H1 (cell line): ENCODE data around the gene OLFM3. TPM values are rescaled to one million over a fixed set of nuclear protein-coding genes. Genes with fewer than 3 reads are reported as not detected.

Experiments used
- CTCF ChIA-PET: fragments of 300-600 bp; sonication (Branson Sonifier 250); formaldehyde crosslinking; loops from one replicate; lab custom pipeline; 2021; ENCODE audit not compliant: partially characterized antibody; lab: Charles Lee
- POLR2A ChIA-PET: fragments of 300-600 bp; sonication (Branson Sonifier 250); formaldehyde crosslinking; loops from one replicate; lab custom pipeline; 2021; ENCODE audit warnings: inconsistent platforms; ENCODE audit not compliant: partially characterized antibody; lab: Charles Lee
- DNase-seq, 2 experiments: peaks; one replicate each; pipeline versions ENCODE4 v3.0.0 to v3.0.0-alpha.2; 2010 to 2022; ENCODE audit warnings: low spot score in 2 of 2, low read depth in 1 of 2, mixed read lengths in 1 of 2
- FAIRE-seq: peaks from 2 replicates; lab custom pipeline; 2011; peaks lifted over from hg19 to GRCh38; lab: Jason Lieb, UNC
- H2AFZ ChIP-seq: 2 replicates; pipeline ENCODE4 v1.8.1; 2012; ENCODE audit warnings: low read length, inconsistent platforms
- H2AK5ac ChIP-seq: 2 replicates; pipeline ENCODE4 v1.6.1; 2013; ENCODE audit warnings: low read depth, low read length
- H2BK120ac ChIP-seq: replicated peaks from 2 replicates; pipeline ENCODE3; 2013; ENCODE audit warnings: low read depth, low read length, inconsistent platforms
- H2BK12ac ChIP-seq: 2 replicates; pipeline ENCODE4 v1.6.1; 2013; ENCODE audit warnings: low read depth, low read length
- H2BK15ac ChIP-seq: 2 replicates; pipeline ENCODE4 v1.6.1; 2013; ENCODE audit warnings: low read length
- H2BK20ac ChIP-seq: 2 replicates; pipeline ENCODE4 v1.6.1; 2013; ENCODE audit warnings: low read length
- H2BK5ac ChIP-seq: 2 replicates; pipeline ENCODE4 v1.6.1; 2013; ENCODE audit warnings: low read depth, low read length
- H3K14ac ChIP-seq: 2 replicates; pipeline ENCODE4 v1.6.1; 2013; ENCODE audit warnings: inconsistent platforms; ENCODE audit not compliant: insufficient read length
- H3K18ac ChIP-seq: 2 replicates; pipeline ENCODE4 v1.6.1; 2013; ENCODE audit warnings: low read length; ENCODE audit errors: extremely low read depth
- H3K23ac ChIP-seq: 2 replicates; pipeline ENCODE4 v1.6.1; 2013; ENCODE audit warnings: inconsistent platforms; ENCODE audit not compliant: insufficient read length
- H3K23me2 ChIP-seq: 2 replicates; pipeline ENCODE4 v1.6.1; 2013; ENCODE audit warnings: low read depth, low read length
- H3K27ac ChIP-seq: 2 replicates; pipeline ENCODE4 v1.6.1; 2011; ENCODE audit warnings: low read depth, low read length, inconsistent platforms
- H3K27me3 ChIP-seq, 4 experiments: replicated peaks in 1 of 4; 1 replicate in 1 of 4; 2 replicates in 3 of 4; pipeline versions ENCODE4 v1.6.1 to v1.8.1; 2011 to 2013; ENCODE audit warnings: low read length in 3 of 4, mild to moderate bottlenecking in 3 of 4, inconsistent platforms in 2 of 4, mixed read lengths in 2 of 4, moderate library complexity in 1 of 4; ENCODE audit not compliant: control insufficient read depth in 3 of 4, insufficient read depth in 3 of 4; ENCODE audit errors: extremely low read depth in 1 of 4
- H3K36me3 ChIP-seq, 4 experiments: 2 replicates each; pipeline versions ENCODE4 v1.6.1 to v1.8.1; 2011 to 2013; ENCODE audit warnings: mild to moderate bottlenecking in 4 of 4, low read length in 3 of 4, moderate library complexity in 2 of 4, control low read depth in 1 of 4, inconsistent platforms in 1 of 4; ENCODE audit not compliant: insufficient read depth in 4 of 4, control insufficient read depth in 2 of 4
- H3K4ac ChIP-seq: replicated peaks from 2 replicates; pipeline ENCODE3; 2013; ENCODE audit warnings: low read length, low read depth, mixed read lengths, inconsistent platforms; ENCODE audit not compliant: insufficient read length
- H3K4me1 ChIP-seq, 4 experiments: replicated peaks in 1 of 4; 1 replicate in 1 of 4; 2 replicates in 3 of 4; pipeline versions ENCODE4 v1.6.1 to v1.8.1; 2011 to 2013; ENCODE audit warnings: low read length in 3 of 4, inconsistent platforms in 2 of 4, mixed read lengths in 1 of 4; ENCODE audit not compliant: insufficient read depth in 4 of 4, control insufficient read depth in 3 of 4
- H3K4me2 ChIP-seq, 2 experiments: 2 replicates each; pipeline versions ENCODE4 v1.6.1 to v1.8.1; 2011 to 2013; ENCODE audit warnings: low read depth in 2 of 2, low read length in 2 of 2, control low read depth in 1 of 2, inconsistent platforms in 1 of 2, mild to moderate bottlenecking in 1 of 2; ENCODE audit not compliant: insufficient read depth in 1 of 2
- H3K4me3 ChIP-seq, 4 experiments: fragments of 200-600, 300-600 bp in 1 of 4; sonication (generic), shearing (Covaris generic), sonication (Bioruptor Twin) in 1 of 4; 2 replicates each; pipeline versions ENCODE4 v1.5.1 to v1.8.1; 2011 to 2016; ENCODE audit warnings: low read length in 4 of 4, low read depth in 3 of 4, control low read depth in 2 of 4, inconsistent platforms in 2 of 4, mild to moderate bottlenecking in 2 of 4, mixed read lengths in 1 of 4, moderate library complexity in 1 of 4; ENCODE audit not compliant: insufficient read depth in 2 of 4; ENCODE audit errors: extremely low read depth in 1 of 4
- H3K56ac ChIP-seq: replicated peaks from 2 replicates; pipeline ENCODE3; 2013; ENCODE audit warnings: low read depth, mild to moderate bottlenecking, mixed read lengths, low read length, inconsistent platforms; ENCODE audit not compliant: insufficient read length
- H3K79me1 ChIP-seq: 2 replicates; pipeline ENCODE4 v1.6.1; 2013; ENCODE audit warnings: low read depth, low read length, control low read depth
- H3K79me2 ChIP-seq, 2 experiments: 2 replicates each; pipeline versions ENCODE4 v1.6.1 to v1.8.1; 2012 to 2013; ENCODE audit warnings: low read length in 2 of 2, mild to moderate bottlenecking in 2 of 2, inconsistent platforms in 1 of 2; ENCODE audit not compliant: insufficient read depth in 2 of 2, control insufficient read depth in 1 of 2
- H3K9ac ChIP-seq, 4 experiments: replicated peaks in 1 of 4; 1 replicate in 1 of 4; 2 replicates in 3 of 4; pipeline versions ENCODE4 v1.6.1 to v1.8.1; 2011 to 2013; ENCODE audit warnings: low read depth in 3 of 4, low read length in 3 of 4, control low read depth in 2 of 4, mild to moderate bottlenecking in 2 of 4, moderate library complexity in 2 of 4, inconsistent platforms in 1 of 4; ENCODE audit errors: extremely low read depth in 1 of 4
- H3K9me3 ChIP-seq, 2 experiments: 2 replicates each; pipeline versions ENCODE4 v1.6.1 to v1.8.1; 2012 to 2013; ENCODE audit warnings: mild to moderate bottlenecking in 2 of 2, moderate library complexity in 2 of 2, control low read depth in 1 of 2, inconsistent platforms in 1 of 2, low read depth in 1 of 2, low read length in 1 of 2, mixed read lengths in 1 of 2; ENCODE audit not compliant: insufficient read depth in 2 of 2
- H4K20me1 ChIP-seq, 2 experiments: replicated peaks in 1 of 2; 2 replicates each; pipeline versions ENCODE3 to v1.8.1; 2011 to 2013; ENCODE audit warnings: inconsistent platforms in 2 of 2, low read length in 2 of 2, mild to moderate bottlenecking in 1 of 2; ENCODE audit not compliant: insufficient read depth in 2 of 2, control insufficient read depth in 1 of 2
- H4K5ac ChIP-seq: 2 replicates; pipeline ENCODE4 v1.6.1; 2013; ENCODE audit warnings: low read length, low read depth, mixed read lengths, inconsistent platforms; ENCODE audit not compliant: insufficient read length
- H4K8ac ChIP-seq: 2 replicates; pipeline ENCODE4 v1.8.0; 2013; ENCODE audit warnings: mild to moderate bottlenecking, moderate library complexity, low read length, inconsistent platforms; ENCODE audit not compliant: insufficient read depth; ENCODE audit errors: extremely low read depth
- H4K91ac ChIP-seq: replicated peaks from 2 replicates; pipeline ENCODE3; 2013; ENCODE audit warnings: low read length, mixed read lengths, inconsistent platforms; ENCODE audit not compliant: insufficient read length
- ASH2L ChIP-seq: fragments of 200-600, 300-600 bp; sonication (generic); IDR thresholded peaks from one replicate; pipeline ENCODE4 v1.7.1; 2017; ENCODE audit warnings: low read length
- BCL11A ChIP-seq, 2 experiments: IDR thresholded peaks; one replicate each; pipeline ENCODE4 v1.6.1; 2011; ENCODE audit warnings: low read depth in 2 of 2, low read length in 2 of 2, mild to moderate bottlenecking in 2 of 2
- FOSL1 ChIP-seq: IDR thresholded peaks from 2 replicates; pipeline ENCODE4 v1.6.1; 2011; ENCODE audit warnings: mild to moderate bottlenecking, low read depth, low read length, moderate library complexity; ENCODE audit not compliant: insufficient read depth
- JUN ChIP-seq: IDR thresholded peaks from 2 replicates; pipeline ENCODE4 v1.6.1; 2011; ENCODE audit warnings: low read depth, mild to moderate bottlenecking, improper control_type of control experiment, low read length
- RBBP5 ChIP-seq: IDR thresholded peaks from 2 replicates; pipeline ENCODE4 v1.7.1; 2012; ENCODE audit warnings: low read depth, mild to moderate bottlenecking, inconsistent platforms, low read length, moderate library complexity, borderline replicate concordance
- RXRA ChIP-seq: IDR thresholded peaks from 2 replicates; pipeline ENCODE4 v1.6.1; 2011; ENCODE audit warnings: low read depth, mild to moderate bottlenecking, low read length, moderate library complexity; ENCODE audit not compliant: insufficient read depth
- SIRT6 ChIP-seq: IDR thresholded peaks from one replicate; pipeline ENCODE4 v1.7.1; 2012; ENCODE audit warnings: low read length, inconsistent platforms
- polyA plus RNA-seq, 7 experiments: library from polyadenylated mRNA; depleted of rRNA in 3 of 7; stranded (reverse) in 5 of 7; unstranded in 2 of 7; fragments of >200 nt in 5 of 7; fragments of 200-250 nt in 2 of 7; gene quantifications; 1 replicate in 5 of 7; 2 replicates in 1 of 7; 4 replicates in 1 of 7; pipeline versions ENCODE4 v1.2.1 to v1.2.3, GENCODE V29; 2011 to 2013; ENCODE audit warnings: missing spikeins in 2 of 7, mixed read lengths in 2 of 7
- total RNA-seq: library from RNA; stranded (reverse); fragmentation: NEBNext Ultra II Directional; extraction: Animal tissue kit (Norgen Biotek cat#: 25700); gene quantifications from 2 replicates; pipeline ENCODE4 v1.2.1, GENCODE V29; 2021

Gene OLFM3
- total and polyA plus RNA-seq, 2 of the 8 experiments (the other 6 are each of a cell fraction or from before 2014, with no cell fraction given): 0.30 to 0.32 TPM

GRCh38 chr1:101908980-101909379, 87.7 kb downstream of the OLFM3 start:
- H2BK12ac ChIP-seq: no peak overlapping the region
- H3K14ac ChIP-seq: no peak overlapping the region
- no peak overlapping the region for H3K27ac ChIP-seq
- DNase-seq (no peak), FAIRE-seq (no peak)
- H2BK120ac ChIP-seq: no peak overlapping the region
- H2BK5ac ChIP-seq: no peak overlapping the region
- H4K8ac ChIP-seq: no peak overlapping the region
- H3K36me3 ChIP-seq: no peaks in the 10 kb centered on the region
- H2BK20ac ChIP-seq: no peak overlapping the region
- H4K91ac ChIP-seq: no peak overlapping the region
- H2AFZ ChIP-seq: 0 out of 2 replicates have a peak overlapping the region, but pooled peaks have one; percentile 14
- H3K23me2 ChIP-seq: no peaks in the 10 kb centered on the region
- no peak overlapping the region for H4K5ac ChIP-seq
- no peak overlapping the region for H3K9ac ChIP-seq
- peaks cover 0 to 3% (median 1%) of the 10 kb centered on the region in 4 experiments; a peak in 3 of 7 replicates for H3K4me1 ChIP-seq
- H4K20me1 ChIP-seq: no peaks in the 10 kb centered on the region
- H2BK15ac ChIP-seq: no peak overlapping the region
- no peak for TF ChIP-seq BCL11A (IDR thresholded peaks at IDR 0.05; ENCODE audit: low read depth in 2 of 2, low read length in 2 of 2)
- no peak for TF ChIP-seq FOSL1
- no peak for TF ChIP-seq ASH2L
- TF ChIP-seq RXRA: no peak
- no peak for TF ChIP-seq JUN
- TF ChIP-seq SIRT6: no peak
- TF ChIP-seq RBBP5: no peak
- H3K56ac ChIP-seq: no peak overlapping the region
- no peak overlapping the region for H2AK5ac ChIP-seq
- no peak overlapping the region for H3K4me3 ChIP-seq
- H3K9me3 ChIP-seq: no peaks in the 10 kb centered on the region
- H3K27me3 ChIP-seq: peaks cover 0 to 1% (median 0%) of the 10 kb centered on the region in 4 experiments; a peak in 1 of 7 replicates
- H3K79me2 ChIP-seq: no peaks in the 10 kb centered on the region
- no peak overlapping the region for H3K18ac ChIP-seq
- no peak overlapping the region for H3K4ac ChIP-seq
- CTCF ChIA-PET: interaction anchor here (0.6 to 1.2 kb wide), 3 partner anchors 12 to 241 kb away, joined by 3 to 5 read pairs (median 3); no protein-coding TSS in a partner anchor
- no peak overlapping the region for H3K23ac ChIP-seq
- no peaks in the 10 kb centered on the region for H3K79me1 ChIP-seq
- POLR2A ChIA-PET: no interaction called here
- H3K4me2 ChIP-seq: no peak overlapping the region
